Limb (tissue), 2 donors: ENCODE data around the gene STARD3.
A peak's percentile ranks its signal among the peaks of the same experiment; 100 is the strongest.
"Not testable (repeated sequence)": the region's sequence is repeated elsewhere in the genome, so short reads cannot be mapped to it uniquely, and the experiment has no call there.

ENCODE experiments used
- DNase-seq, 2 donors: peaks; one replicate each; pipeline ENCODE4 v3.0.0-alpha.2; 2016; ENCODE audit errors: extremely low spot score in 2 of 2

The STARD3 gene

DNA sequence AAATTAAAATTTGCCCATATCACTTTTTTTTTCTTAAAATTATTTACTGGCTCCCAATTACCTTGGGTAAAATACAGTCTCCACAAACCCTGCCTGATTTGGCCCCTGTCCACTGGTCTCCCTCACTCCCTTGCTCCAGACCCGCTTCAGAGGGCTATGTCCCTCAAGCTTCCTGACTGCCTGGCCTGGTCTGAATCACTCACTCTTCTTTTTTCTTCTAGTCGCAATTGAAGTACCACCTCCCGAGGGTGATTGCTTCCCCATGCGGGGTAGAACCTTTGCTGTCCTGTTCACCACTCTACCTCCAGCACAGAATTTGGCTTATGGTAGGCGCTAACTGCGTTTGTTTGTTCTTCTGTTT lies 51.5 kb downstream of the STARD3 start:
- DNase-seq = peak in 1 of 2 donors; percentile 21

DNA sequence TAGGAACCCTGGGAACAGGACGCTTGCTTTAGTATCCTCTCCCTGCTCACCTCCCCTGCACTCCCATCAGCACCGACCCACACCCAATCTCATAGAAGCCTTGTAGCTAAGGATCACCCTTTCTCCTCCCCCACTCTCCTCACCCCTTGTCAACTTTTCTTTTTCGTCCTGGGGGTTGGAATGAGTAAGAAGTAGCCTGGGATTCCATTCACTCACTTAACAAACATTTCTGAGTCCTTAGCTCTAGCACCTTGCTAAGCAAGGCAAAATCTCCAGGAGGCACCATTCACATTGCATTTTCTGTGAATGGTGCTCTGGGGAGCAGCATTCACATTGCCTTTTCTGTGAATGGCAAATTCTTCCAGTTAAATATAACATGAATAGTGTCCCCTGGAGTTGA lies 52.0 kb downstream of the STARD3 start:
- no peak for DNase-seq

DNA sequence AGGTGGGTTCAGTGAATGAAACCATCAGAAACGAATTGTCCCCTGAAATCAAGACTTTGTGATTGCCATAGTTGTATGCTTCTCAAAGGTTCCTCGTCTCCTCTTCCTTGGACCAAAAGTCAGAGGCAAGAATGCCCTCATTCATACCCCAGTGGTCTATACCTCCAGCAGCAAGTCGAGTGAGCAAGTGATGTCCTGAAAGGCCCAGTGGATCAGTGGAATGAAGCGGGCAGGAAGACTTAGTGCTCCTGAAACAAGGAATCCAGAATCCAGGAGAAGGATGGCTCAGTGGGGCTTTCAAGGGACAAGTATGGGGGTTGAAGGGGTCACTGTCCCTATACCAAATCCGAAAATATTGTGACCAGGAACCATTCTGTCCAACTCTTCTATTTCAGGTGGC lies 57.6 kb downstream of the STARD3 start:
- no peak for DNase-seq

DNA sequence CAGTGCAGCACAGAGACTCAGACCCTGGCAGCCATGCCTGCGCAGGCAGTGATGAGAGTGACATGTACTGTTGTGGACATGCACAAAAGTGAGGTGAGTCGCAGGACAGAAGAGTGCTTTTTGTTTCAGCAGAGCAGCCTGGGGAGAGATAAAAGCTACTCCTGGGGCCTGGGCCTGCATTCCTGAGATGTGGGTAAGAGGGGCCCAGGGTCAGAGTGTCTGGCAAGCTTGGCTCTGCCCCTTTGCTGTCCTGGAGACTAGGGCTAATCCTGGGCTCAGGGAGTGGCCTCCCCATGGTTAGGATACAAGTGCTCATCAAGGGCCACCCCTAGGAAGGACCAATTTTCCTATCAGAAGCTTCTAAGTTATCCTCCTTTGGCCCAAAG lies 58.1 kb downstream of the STARD3 start:
- DNase-seq = no peak

DNA sequence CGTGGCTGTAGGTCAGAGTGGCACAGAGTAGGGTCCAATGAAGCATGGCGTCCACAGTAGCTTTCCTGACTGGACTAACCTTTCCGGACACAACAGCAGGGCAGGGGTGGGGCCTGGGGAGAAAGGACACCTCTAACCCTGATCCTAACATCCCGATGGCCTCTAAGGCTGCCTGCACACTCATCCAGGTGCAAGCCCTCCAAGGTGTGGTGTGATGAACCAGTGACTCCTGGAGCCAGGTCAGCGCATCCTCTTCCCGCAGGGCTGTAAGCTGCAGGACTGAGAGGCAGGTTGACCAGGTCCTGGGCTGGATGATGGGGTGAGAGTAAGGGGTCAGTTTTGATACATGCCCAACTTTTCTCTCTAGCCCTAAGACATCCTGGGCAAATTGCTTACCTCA lies 59.8 kb downstream of the STARD3 start:
- DNase-seq = no peak

DNA sequence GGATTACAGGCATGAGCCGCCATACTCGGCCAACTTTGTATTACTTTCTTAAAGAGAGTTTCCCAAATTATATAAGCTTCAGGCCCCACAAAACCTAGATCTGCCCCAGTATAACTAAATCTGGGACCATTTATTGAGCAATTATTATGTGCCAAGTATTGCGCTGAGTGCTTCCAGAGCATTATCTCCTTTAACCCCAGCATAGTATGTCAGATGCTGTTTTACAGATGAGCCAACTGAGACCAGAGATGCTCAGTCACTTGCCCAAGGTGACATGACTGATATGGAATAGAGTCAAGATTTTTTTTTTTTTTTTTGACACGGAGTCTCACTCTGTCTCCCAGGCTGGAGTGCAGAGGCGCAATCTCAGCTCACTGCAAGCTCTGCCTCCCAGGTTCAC lies 61.0 kb downstream of the STARD3 start:
- DNase-seq = no peak

DNA sequence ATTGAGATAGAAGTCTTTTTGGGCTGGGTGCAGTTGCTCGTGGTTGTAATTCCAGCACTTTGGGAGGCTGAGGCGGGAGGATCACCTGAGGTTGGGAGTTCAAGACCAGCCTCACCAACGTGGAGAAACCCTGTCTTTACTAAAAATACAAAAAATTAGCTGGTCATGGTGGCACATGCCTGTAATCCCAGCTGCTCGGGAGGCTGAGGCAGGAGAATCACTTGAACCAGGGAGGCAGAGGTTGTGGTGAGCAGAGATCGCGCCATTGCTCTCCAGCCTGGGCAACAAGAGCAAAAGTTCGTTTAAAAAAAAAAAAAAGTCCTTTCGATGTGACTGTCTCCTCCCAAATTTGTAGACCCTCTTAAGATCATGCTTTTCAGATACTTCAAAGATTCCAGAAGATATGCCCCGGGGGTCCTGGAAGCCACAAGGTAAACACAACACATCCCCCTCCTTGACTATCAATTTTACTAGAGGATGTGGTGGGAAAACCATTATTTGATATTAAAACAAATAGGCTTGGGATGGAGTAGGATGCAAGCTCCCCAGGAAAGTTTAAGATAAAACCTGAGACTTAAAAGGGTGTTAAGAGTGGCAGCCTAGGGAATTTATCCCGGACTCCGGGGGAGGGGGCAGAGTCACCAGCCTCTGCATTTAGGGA lies 62.3 kb downstream of the STARD3 start:
- DNase-seq = not testable (repeated sequence)

DNA sequence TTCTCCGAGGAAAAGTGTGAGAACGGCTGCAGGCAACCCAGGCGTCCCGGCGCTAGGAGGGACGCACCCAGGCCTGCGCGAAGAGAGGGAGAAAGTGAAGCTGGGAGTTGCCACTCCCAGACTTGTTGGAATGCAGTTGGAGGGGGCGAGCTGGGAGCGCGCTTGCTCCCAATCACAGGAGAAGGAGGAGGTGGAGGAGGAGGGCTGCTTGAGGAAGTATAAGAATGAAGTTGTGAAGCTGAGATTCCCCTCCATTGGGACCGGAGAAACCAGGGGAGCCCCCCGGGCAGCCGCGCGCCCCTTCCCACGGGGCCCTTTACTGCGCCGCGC lies 62.8 kb downstream of the STARD3 start, which contains the start of gene ERBB2:
Gene ERBB2 (plus strand): TSS at position 247 of the 330 bp plus-strand sequence. CDS start 175 bp downstream, outside the sequence.
- peak; percentile 77 to 81 for DNase-seq

DNA sequence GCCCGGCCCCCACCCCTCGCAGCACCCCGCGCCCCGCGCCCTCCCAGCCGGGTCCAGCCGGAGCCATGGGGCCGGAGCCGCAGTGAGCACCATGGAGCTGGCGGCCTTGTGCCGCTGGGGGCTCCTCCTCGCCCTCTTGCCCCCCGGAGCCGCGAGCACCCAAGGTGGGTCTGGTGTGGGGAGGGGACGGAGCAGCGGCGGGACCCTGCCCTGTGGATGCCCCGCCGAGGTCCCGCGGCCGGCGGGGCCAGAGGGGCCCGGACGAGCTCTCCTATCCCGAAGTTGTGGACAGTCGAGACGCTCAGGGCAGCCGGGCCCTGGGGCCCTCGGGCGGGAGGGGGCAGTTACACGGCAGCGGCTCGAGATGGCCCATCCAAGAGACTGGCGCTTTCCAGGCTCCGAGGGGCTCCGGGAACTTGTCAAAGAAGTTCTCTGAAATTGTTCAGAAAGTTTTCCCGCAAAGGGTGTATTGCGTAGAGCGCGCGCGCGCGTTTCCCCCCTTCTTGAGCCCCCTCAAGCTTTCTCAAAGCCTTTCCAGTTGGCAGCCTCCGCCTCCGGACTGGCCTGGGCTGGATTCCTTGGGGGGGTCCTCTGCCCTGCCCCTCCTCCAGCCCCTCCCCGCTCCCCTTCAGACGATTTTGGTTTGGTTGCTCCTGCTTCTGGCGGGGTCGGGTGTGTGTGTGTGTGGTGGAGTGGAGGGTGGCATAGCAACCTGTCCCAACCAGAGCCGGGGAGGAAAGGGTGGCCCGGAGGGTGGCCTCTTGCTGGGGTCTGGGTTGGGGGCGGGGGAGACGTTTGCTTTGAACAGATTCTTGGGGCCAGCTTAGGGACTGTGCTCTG lies 63.4 kb downstream of the STARD3 start:
- DNase-seq = peak; percentile 76 to 88

DNA sequence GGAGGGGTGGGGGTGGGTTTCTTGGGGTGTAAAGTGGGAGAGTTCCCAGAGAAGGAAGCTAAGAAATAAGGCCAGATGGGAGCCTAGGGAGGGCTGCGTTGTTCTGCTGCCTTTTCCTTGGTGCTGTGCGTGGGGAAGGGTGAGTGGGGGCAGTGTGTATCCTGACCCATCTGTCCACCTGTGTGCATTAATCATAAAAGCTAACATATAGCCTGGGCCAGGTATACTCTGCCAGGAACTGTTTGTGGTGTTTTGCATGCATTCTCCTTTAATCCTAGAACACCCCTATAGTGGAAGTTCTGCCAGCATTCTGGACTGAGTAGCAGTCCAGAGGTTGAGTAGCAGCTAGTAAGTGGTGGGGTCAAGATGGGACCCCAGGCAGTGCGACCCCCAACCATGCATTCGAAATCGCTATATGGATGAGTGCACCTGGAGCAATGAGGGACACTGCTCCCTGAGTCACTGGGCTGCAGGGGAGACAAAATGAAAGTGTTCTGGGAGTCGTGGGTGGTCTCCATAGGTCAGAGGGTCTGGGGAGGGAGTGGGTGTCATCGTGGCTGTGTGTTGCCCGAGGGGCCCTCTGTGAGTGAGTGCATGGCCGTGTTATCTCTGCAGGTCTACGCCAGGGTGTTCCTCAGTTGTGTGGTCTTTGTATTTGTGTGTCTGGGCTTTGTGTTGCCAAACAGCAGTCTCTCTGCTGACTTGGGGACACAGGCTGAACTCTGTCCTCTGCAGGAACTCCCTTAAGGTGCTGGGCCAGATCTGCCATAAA lies 64.3 kb downstream of the STARD3 start:
- DNase-seq = no peak

DNA sequence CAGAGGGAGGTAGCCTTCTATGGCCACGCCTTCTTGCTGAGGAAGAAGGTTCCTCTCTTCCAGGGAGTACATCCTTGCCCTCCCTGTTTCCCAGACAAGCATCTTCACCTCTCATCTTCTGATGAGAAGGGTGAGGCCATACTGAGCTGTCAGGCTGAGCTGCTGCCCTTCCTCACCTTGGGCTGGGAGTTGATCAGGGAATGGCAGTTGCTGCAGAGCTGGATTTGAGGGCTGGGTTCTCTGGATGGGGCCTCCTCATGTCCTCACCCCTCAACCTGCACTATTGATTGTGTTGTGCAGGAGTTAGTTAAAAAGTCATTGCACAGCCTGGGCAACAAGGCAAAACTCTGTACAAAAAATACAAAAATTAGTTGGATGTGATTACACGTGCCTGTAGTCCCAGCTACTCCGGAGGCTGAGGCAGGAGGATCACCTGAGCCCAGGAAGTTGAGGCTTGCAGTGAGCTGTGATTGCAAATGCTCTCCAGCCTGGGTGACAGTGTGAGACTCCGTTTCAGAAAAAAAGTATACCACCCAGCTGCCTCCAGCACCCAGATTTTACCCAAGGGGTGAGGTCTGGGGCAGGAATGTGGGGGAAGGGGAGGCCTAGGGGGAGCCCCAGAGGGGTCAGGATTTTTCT lies 65.0 kb downstream of the STARD3 start:
- no peak for DNase-seq

DNA sequence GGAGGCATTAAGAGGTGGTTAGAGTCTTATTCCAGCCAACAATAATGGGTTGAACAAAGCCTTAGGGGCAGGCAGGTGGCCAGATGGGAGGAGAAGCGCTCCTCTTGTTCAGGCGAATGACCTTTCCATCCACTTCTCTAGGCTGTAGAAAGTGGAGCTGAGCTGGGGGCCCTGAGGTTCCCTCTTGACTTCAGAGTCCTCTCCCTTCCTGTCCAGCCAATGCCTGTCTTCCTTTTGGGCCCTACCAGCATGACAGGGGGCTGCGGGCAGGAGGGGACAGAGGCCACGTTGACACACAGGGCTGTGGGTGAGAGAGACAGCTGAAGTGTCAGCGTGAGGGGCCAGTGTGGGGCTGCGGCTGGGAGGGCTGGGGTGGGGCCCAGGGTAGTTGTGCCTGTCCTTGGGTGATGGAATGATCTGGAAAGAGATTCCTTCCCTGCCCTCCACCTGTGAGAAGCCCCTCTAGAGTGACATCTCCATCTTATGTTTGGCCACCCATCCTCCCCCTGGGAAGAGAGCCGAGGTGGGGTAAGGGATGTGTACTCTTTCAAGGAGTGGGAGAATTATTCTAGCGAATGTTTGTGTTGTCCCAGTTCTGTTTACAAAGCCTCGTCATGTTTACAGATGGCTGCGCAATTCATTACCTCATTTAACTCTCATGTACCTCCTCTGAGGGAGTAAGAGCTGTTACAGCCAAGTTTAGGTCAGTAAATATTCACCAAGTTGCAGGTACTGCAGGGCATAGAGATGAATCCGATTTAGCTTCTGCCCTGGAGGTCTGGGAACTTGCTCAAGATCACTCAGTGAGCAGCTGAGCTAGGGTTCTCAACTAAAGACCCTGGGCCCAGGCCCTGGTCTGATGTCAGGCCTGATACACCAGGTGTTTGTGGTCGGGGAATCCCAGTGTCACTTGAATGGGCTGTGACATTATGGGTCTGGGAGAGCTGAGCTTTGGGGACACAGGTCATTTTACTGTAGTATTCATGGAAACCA lies 66.3 kb downstream of the STARD3 start:
- DNase-seq = no peak

DNA sequence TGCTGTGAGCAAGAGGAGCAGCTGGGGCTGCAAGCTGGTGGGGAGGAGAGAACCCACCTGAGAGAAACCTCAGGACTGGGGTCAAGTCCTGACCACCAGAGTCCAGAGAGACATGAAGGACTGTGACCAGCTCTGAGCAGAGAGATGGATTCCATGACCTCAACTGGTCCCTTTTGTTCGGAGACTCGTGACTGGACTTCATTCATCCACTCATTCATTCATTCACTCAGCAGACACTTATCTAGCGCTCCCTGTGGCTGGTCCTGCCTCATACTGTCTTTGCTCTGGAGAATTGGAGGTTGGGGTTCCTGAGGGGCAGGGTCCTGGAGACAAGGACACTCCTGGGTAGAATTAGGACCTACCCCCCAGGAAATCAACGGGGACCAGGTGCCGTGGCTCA lies 67.0 kb downstream of the STARD3 start:
- no peak for DNase-seq

DNA sequence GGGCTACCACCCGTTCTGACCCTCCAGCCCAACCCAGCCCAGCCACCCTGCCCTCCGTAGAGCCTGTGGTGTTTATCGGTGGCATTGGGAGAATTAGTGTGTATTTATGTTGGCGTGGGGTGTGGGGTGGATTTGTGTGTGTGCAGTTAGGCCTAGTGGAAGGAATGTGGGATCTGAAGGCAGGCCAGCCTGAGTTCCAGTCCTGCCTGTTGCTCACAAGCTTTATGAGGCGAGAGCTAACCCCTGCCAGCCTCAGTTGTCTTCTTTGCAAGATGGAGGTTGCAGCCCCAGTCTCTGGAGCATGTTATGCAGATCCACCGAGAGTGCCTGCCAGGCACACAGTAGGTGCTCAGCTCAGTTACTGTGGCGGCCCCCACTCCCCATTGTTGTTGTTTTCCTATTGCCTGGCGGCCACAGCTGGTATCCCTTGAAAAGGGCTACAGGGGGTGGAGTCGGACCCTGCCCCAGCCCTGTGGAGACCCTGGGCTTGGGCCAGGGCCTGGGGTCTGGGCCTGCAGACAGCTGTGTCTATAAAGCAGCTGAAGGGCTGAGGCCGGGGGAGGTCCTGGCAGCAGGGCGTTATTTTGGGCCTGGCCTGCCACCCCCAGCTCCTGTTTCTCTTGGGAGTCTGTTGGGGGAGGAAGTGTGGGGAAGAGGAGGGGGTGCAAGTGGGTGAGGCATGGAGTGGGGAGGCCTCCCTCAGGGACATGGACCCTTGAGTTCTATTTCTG lies 68.0 kb downstream of the STARD3 start:
- DNase-seq = peak in 1 of 2 donors; percentile 53

DNA sequence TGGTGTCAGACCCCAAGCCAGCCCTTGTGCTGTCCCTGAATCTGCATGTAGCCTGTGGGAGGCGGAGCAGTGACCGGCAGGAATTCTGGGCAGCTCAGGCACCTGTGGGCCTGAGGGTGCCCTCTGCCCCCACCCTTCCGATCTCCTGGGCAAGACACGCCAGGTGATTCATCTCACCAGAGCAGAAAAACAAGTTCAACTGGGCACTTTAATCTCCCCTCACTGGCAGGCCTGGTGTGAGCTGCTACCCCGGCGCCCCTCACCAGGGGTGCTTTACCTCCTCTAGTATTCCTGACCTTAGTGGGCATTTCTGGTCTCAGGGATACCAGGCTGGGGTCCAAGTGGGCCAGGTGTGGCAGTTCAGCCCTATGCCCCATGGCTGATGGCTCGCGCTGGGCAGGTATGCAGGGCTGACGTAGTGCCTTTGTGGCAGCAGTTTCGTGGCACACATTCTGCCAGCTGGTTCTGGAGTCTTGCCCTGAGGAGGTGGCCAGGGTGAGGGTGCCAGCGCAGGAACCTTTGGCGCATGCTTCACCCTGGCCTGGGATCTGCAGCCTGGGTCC lies 68.9 kb downstream of the STARD3 start:
- no peak for DNase-seq

DNA sequence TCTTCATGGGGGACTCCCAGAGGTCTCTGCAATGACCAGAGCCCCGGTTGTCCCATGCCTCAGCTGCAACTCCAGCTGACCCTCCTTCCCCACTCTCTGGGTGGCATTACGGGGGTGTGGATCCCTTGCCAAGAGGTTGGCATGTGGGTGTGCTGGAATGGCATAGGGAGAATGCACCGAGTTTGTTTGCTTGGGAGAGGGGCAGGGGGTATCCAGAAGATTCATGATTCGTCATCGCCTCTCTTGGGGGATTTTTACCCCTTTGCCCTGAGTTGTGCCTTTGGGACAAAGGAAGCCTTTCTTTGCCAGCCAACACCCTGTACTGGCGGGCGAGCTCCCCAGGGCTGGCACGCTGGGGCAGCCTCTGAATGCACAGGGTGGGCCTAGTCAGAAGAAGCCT lies 69.4 kb downstream of the STARD3 start:
- DNase-seq = no peak

DNA sequence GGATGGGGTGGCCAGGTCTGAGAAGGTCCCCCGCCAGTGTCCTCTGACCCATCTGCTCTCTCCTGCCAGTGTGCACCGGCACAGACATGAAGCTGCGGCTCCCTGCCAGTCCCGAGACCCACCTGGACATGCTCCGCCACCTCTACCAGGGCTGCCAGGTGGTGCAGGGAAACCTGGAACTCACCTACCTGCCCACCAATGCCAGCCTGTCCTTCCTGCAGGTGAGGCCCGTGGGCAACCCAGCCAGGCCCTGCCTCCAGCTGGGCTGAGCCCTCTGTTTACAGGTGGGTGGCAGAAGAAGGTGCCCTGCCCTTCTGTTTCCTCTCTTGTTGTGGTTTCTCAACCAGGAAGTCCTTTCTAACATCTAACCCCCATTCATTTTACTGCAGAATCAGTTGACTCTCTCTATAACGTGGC lies 70.0 kb downstream of the STARD3 start:
- DNase-seq = no peak

DNA sequence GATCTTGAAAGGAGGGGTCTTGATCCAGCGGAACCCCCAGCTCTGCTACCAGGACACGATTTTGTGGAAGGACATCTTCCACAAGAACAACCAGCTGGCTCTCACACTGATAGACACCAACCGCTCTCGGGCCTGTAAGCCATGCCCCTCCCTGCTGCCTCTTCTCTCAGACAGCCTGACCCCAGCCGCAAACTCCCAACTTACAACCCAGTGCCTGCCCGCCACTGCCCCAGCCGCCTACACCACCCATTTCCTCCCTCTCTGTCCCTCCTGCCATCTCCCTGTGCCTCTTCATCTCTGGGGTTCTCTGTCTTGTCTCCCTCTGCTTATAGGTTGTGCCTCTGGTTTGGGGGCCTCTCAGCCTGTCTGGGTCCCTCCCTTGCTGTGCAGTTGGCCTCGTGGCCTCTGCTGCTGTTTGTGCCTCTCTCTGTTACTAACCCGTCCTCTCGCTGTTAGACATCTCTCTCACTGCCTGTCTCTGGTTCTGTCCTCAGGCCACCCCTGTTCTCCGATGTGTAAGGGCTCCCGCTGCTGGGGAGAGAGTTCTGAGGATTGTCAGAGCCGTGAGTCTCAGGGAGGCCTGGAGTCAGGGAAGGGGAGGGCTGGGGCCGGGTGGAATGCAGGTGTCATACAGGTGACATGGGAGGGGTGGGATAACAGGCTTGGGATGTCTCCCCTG lies 72.5 kb downstream of the STARD3 start:
- DNase-seq = no peak
